Germinal center (tissue), 1 donor: ENCODE results near the gene EIF4E2.

Experiments
- DNase-seq: peaks from one replicate; pipeline ENCODE4 v3.0.0; 2012; ENCODE audit warnings: mixed read lengths, low spot score

EIF4E2 gene

GRCh38 chr2:232537079-232537478, 13.4 kb upstream of the EIF4E2 start:
- peak; percentile 41 for DNase-seq

DNA sequence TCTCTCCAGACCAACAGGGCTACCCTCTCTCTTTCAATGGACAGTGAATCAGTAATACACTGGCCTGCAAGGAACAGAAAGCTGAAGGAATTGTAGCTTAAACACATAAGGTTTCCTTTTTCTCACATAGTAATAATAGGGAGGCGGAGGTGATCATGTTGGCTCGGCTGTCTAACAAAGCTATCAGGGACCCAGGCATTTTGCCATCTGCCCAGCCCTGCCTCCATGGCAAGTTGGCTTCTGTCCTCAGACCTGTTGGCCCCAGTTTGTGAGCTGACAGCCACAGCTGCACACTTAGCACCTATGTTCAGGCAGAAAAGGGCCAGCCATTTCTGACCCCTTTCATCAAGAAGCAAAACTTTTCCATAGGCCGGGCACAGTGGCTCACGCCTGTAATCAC, 13.0 kb upstream of the EIF4E2 start:
- DNase-seq, result no peak

- no peak for DNase-seq
These were observed 11.8 kb upstream of the EIF4E2 start for GRCh38 chr2:232538671-232539070.

- DNase-seq, result no peak
These were observed 10.9 kb upstream of the EIF4E2 start, which contains the start of gene CHRNG for GRCh38 chr2:232539298-232540231. Gene CHRNG, plus strand, starts transcription at chr2:232539692. Its CDS starts 56 bp downstream, at chr2:232539748.

- DNase-seq, result no peak
These were observed 9.9 kb upstream of the EIF4E2 start for GRCh38 chr2:232540441-232541041.

DNA sequence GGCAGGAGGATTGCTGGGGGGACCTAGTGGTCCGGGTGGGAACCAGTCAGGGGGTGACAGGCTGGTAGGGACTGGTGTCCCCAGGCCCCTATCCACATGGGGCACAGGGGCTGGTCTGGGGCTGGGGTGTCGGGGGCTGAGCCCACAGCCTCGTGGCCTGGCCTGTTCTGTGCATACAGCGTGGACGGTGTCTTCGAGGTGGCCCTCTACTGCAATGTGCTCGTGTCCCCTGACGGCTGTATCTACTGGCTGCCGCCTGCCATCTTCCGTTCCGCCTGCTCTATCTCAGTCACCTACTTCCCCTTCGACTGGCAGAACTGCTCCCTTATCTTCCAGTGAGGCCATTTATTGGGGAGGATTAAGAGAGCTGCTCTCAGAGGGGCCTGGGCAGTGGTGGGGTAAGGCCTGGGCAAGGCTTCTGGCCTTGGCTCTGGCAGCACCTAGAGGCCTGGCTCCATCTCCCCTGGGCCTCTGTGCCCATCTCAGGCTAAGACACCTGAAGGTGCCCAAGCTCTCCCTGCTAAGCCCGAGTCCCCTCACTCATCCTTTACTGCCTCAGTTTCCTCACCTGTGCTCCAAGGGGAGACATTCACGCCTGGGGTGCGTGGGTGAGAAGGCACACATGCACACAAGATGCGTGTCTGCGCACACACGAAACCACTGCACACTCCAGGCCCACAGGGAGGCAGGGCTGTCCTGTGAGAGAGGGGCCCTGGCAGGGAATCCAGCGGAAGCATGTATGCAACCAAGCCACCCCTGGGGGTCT, 9.1 kb upstream of the EIF4E2 start:
- DNase-seq, result no peak

- DNase-seq, result no peak
These were observed 8.4 kb upstream of the EIF4E2 start for GRCh38 chr2:232541961-232542714.

DNA sequence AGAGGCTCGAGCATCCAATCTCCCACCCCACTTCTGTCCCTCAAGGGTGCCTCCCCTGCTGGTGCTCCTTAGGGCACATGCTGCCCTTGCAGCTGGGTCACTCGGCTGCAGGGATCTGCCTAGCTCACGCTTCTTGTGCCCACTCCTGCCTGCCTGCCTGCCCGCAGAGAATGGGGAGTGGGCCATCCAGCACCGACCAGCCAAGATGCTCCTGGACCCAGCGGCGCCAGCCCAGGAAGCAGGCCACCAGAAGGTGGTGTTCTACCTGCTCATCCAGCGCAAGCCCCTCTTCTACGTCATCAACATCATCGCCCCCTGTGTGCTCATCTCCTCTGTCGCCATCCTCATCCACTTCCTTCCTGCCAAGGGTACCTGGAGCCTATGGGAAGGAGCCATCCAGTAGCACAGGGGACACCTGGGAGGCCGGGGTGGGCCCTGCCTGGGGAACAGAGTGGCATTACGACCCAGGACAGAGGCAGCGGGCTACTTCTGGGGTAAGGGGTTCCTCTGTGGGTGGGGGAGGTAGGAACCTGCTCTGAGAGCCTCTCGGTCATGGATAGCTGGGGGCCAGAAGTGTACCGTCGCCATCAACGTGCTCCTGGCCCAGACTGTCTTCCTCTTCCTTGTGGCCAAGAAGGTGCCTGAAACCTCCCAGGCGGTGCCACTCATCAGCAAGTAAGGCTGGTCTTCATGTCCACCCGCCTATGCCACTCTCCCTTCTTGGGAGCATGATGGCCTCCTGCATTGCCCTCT, 7.6 kb upstream of the EIF4E2 start:
- DNase-seq, result no peak

GRCh38 chr2:232543491-232543890, 7.0 kb upstream of the EIF4E2 start:
- DNase-seq, result no peak

DNA sequence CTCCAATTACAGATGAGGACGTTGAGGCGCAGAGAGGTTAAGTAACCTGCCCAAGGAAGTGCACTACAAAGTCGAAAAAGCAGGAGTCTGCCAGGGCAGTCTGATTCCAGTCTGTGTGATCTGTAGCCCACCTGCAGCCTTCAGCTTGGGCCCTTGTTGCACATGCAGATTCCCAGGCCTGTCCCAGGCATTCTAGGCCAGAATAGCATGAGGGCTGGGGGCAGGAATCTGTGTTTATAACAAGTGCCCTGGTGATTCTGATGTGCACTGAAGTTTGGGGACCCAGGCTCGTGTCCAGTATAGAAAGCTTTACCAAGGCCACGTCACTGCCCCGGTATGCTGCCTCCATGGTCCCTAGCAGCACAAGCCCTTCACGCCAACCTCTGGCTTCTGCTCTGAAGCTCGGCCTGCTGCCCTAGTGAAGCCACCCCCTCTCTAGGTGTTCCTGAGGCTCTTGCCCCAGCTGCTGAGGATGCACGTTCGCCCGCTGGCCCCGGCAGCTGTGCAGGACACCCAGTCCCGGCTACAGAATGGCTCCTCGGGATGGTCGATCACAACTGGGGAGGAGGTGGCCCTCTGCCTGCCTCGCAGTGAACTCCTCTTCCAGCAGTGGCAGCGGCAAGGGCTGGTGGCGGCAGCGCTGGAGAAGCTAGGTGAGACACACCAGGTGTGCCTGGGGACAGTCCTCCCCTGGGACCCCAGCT, 6.4 kb upstream of the EIF4E2 start:
- DNase-seq, result no peak

GRCh38 chr2:232544674-232545073, 5.8 kb upstream of the EIF4E2 start:
- no peak for DNase-seq

- no peak for DNase-seq
These were observed 4.7 kb upstream of the EIF4E2 start for GRCh38 chr2:232545511-232546375.

DNA sequence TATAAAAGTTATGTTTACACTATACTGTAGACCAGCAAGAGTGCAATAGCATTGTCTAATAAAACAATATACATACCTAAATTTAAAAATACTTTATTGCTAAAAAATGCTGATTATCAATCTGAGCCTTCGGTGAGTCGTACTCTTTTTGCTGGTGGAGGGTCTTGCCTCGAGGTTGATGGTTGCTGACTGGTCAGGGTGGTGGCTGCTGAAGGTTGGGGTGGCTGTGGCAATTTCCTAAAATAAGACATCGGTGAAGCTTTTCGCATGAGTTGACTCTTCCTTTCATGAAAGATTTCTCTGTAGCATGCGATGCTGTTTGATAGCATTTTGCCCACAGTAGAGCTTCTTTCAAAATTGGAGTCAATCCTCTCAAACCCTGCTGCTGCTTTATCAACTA, 2.5 kb upstream of the EIF4E2 start:
- no peak for DNase-seq

DNA sequence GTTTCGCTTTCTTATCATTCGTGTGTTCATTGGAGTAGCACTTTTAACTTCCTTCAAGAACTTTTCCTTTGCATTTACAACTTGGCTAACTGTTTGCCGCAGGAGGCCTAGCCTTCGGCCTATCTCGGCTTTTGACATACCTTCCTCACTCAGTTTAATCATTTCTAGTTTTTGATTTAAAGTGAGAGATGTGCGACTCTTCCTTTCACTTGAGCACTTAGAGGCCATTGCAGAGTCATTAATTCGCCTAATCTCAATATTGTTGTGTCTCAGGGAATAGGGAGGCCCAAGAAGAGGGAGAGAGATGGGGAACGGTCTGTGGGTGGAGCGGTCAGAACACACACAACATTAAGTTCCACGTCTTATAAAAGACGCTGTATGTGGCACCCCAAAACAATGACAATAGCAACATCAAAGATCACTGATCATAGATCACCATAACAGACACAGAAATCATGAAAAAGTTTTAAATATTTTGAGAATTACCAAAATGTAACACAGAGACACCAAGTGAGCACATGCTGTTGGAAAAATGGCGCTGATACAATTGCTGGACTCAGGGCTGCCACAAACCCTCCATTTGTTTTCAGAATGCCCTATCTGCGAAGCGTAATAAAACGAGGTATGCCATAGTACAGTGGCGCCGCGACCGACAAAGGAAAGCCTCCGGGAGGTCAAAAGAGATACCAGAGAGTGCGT, 685 bp upstream of the EIF4E2 start:
- DNase-seq, result no peak

DNA sequence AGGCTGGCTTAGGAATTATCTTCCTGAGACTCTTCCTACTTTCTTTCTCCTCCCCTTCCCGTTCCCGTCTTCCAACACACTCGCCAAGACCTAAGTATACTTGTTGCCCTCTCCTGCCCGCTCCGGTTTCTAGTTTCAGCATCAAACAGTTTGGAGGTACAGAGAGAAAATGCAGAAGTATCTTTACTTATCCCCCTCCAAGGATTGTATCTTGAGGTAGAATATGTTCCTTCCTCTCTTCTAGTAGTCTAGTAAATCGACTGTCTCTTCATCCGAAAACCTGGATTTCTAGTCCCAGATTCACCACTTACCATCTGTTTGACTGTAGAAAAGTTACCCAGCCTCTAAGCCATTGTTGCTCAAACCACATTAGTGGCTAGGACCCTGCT, 755 bp downstream of the EIF4E2 start:
- DNase-seq, result no peak

DNA sequence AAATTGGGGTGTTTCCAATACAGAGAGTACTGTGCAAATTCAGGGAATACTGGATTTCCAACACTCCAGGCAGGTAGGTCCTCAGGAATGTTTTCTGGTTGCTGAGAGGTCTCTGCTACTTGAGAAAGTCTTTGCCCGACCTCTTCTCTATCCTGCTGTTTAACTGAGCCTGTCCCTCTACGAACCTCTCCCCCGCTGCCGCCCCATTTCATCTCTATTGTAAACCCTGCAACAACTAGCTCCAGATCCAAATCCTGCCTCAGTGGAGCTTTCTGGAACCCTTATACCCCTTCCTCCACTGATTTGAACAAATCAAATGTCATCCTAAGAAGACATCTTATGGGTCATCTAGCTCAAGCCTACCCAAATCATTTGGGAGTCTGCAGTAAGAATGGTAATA, 1.3 kb downstream of the EIF4E2 start:
- no peak for DNase-seq

GRCh38 chr2:232556426-232556825, 5.9 kb downstream of the EIF4E2 start:
- no peak for DNase-seq

- no peak for DNase-seq
These were observed 12.1 kb downstream of the EIF4E2 start for GRCh38 chr2:232562515-232563151.
